Endothelial cell of umbilical vein (primary cell): ENCODE results near the gene IFITM5.

ENCODE experiments used
- MYC ChIP-seq: IDR thresholded peaks from one replicate; pipeline ENCODE4 v1.6.1; 2011; ENCODE audit warnings: mild to moderate bottlenecking, low read depth, low read length
- TF ChIP-seq, protein P1 (sequence below), 2 donors: IDR thresholded peaks; 1 replicate in 1 of 2; 2 replicates in 1 of 2; pipeline ENCODE4 v1.5.1; 2011; ENCODE audit warnings: low read length in 2 of 2, mild to moderate bottlenecking in 2 of 2, moderate library complexity in 2 of 2, control low read depth in 1 of 2, inconsistent platforms in 1 of 2, low read depth in 1 of 2; ENCODE audit not compliant: insufficient read depth in 1 of 2; ENCODE audit errors: extremely low read depth in 1 of 2

GRCh38 chr11:290621-291231 lies 8.6 kb downstream of the IFITM5 start:
- TF ChIP-seq, protein P1, sequence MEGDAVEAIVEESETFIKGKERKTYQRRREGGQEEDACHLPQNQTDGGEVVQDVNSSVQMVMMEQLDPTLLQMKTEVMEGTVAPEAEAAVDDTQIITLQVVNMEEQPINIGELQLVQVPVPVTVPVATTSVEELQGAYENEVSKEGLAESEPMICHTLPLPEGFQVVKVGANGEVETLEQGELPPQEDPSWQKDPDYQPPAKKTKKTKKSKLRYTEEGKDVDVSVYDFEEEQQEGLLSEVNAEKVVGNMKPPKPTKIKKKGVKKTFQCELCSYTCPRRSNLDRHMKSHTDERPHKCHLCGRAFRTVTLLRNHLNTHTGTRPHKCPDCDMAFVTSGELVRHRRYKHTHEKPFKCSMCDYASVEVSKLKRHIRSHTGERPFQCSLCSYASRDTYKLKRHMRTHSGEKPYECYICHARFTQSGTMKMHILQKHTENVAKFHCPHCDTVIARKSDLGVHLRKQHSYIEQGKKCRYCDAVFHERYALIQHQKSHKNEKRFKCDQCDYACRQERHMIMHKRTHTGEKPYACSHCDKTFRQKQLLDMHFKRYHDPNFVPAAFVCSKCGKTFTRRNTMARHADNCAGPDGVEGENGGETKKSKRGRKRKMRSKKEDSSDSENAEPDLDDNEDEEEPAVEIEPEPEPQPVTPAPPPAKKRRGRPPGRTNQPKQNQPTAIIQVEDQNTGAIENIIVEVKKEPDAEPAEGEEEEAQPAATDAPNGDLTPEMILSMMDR (IDR thresholded peaks at IDR 0.05; ENCODE audit: extremely low read depth in 1 of 2, insufficient read depth in 1 of 2, low read depth in 1 of 2, low read length in 2 of 2), result no peak
- no peak for TF ChIP-seq MYC
